ENCODE data around the gene F9.
"Not testable (repeated sequence)": the region's sequence is repeated elsewhere in the genome, so short reads cannot be mapped to it uniquely, and the experiment has no call there.

The F9 gene

DNA sequence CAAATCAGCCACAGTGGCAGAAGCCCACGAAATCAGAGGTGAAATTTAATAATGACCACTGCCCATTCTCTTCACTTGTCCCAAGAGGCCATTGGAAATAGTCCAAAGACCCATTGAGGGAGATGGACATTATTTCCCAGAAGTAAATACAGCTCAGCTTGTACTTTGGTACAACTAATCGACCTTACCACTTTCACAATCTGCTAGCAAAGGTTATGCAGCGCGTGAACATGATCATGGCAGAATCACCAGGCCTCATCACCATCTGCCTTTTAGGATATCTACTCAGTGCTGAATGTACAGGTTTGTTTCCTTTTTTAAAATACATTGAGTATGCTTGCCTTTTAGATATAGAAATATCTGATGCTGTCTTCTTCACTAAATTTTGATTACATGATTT lies at the start of gene F9:
Gene F9, plus strand, starts transcription at position 190 of the 400 bp plus-strand sequence. Its CDS starts 26 bp downstream, at position 216.
- no peak for DNase-seq

- DNase-seq: no peak
These were observed 46.8 kb upstream of the F9 start for GRCh38 chrX:139483699-139484098.

- DNase-seq: no peak
These were observed 45.9 kb upstream of the F9 start for GRCh38 chrX:139484591-139484990.

DNA sequence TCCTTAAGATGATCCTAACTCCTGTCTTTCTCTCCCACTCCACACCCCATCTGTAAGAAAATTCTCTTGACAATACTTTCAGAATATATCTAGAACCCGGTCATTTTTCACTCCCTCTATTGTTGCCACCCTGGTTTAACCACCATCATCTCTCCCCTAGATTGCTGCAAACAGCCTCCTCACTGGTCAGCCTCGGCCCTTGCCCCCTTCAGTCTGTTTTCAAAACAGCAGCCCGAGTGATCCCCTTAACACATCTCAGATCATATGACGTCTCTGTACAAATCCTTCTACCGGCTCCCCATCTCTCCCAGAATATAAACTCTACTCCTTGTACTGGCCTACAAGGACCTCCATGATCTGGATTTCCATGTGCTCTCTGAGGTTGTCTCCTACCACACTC lies 35.2 kb upstream of the F9 start:
- DNase-seq: no peak

GRCh38 chrX:139506333-139506732 lies 24.2 kb upstream of the F9 start:
- DNase-seq: no peak

- DNase-seq: no peak
These were observed 22.4 kb upstream of the F9 start for GRCh38 chrX:139508099-139508498.

GRCh38 chrX:139518475-139518874 lies 12.1 kb upstream of the F9 start:
- no peak for DNase-seq

DNA sequence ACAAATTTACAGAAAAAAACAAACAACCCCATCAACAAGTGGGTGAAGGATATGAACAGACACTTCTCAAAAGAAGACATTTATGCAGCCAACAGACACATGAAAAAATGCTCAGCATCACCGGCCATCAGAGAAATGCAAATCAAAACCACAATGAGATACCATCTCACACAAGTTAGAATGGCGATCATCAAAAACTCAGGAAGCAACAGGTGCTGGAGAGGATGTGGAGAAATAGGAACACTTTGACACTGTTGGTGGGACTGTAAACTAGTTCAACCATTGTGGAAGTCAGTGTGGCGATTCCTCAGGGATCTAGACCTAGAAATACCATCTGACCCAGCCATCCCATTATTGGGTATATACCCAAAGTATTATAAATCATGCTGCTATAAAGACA lies 1.7 kb upstream of the F9 start:
- not testable (repeated sequence) for DNase-seq

GRCh38 chrX:139532834-139533233 lies 2.3 kb downstream of the F9 start:
- DNase-seq: no peak

DNA sequence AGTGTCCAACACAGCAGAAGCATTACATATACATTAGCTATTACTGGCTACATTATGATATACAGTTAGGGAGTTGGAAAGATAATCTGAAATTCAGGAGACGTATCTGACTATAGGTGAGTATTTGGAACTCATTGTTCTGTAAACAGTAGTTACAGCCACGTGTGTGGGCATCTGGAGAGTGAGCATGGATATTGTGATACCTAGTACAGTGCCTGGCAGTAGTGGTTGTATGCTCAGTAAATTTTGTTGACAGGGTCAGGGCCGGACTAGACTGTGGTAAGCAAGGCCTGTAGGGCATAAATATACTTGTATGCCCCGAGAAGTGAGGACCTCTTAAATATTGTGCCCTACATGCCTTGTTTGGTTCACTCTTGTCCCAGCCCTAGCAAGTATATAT lies 2.9 kb downstream of the F9 start:
- no peak for DNase-seq

GRCh38 chrX:139538907-139539790 lies 8.6 kb downstream of the F9 start:
- DNase-seq: no peak

GRCh38 chrX:139542652-139543051 lies 12.1 kb downstream of the F9 start:
- no peak for DNase-seq

- no peak for DNase-seq
These were observed 13.4 kb downstream of the F9 start for GRCh38 chrX:139543920-139544319.

DNA sequence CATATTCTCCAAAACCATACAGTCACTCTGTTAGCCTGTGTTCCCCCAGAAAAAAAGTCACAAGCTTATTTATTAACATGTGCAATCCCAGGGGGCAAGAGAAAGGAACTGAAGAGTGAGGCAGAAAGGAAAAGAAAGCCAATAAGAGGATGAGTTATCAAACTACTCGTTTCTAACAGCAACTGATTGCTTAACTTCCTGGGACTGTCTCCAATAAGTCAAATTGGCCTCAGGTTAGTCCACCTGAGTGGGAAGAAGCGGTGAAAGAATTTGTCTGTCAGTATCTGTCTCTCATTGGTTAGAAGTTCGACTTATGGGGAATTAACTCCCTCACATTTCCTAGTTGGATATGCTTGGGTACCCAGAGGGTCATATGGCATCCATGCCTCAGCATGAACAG lies 14.1 kb downstream of the F9 start:
- no peak for DNase-seq

DNA sequence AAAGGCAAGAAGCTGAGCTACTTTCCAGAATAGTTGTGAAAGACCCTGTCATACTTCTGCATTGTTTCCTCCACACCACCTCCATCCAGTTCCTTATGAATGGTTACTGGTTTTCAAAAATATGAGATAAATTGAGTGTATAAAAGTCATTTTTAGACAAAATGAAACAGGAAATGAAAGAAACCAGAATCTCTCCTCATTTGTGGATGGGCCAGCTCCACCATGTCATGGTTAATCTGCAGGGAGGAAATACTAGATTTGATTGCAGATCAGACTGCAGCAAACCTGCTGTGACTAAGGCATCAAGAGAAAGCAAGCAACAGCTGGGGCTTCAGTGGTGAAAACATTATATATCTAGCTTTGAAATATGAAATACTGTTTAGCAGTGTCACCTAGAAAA lies 23.8 kb downstream of the F9 start:
- DNase-seq: no peak

- no peak for DNase-seq
These were observed 24.6 kb downstream of the F9 start for GRCh38 chrX:139554991-139555675.

- peak in 6 of 56 donors; percentile 0 to 29 (median 1) for DNase-seq
These were observed 29.0 kb downstream of the F9 start for GRCh38 chrX:139559383-139560042.

DNA sequence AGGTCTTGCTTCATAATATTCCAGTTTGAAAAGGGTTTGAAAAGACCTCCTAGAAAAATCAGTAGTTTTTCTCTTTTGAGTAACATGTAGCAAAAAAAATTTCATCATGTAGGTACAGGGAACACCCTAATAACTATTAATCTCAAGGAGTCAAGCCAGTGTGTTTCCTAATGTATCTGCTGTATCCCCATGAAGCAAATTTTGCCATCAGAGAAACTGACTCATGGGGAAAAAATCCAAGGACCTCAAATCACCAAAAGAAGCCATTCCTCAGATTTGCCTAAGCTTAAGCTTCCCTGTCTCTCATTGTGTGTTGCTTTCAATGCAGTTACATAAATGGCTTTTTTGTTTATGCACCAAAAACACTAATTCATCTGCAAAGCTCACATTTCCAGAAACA lies 29.7 kb downstream of the F9 start:
- DNase-seq: no peak

- no peak for DNase-seq
These were observed 32.7 kb downstream of the F9 start for GRCh38 chrX:139563251-139563650.

GRCh38 chrX:139566981-139567380 lies 36.4 kb downstream of the F9 start:
- DNase-seq: no peak

DNA sequence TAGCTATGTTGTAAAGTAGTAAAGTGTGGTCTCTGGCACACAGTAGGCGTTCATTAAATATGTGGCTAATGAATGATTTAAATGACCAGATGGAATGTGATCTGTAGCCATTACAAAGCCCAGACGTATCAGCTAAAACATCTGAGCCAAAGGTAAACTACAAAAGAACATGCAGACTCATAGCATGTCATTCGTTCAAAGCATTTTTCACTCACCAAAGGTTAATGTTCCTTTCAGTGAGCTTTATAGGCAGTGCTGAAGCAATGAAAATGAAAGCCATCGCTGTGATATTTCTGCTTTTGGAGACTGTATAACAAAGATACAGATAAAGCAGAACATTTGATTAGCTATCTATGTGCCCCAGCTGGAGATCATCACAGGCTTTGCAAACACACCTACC lies 50.5 kb downstream of the F9 start:
- no peak for DNase-seq

GRCh38 chrX:139585613-139586012 lies 55.1 kb downstream of the F9 start:
- no peak for DNase-seq

Measured in nucleus accumbens (tissue), 56 donors.